Esophagus squamous epithelium (tissue), 5 donors: ENCODE data around the gene INPP5D. TPM values are rescaled to one million over a fixed set of nuclear protein-coding genes. Genes with fewer than 3 reads are reported as not detected.
"Not testable (repeated sequence)": the region's sequence is repeated elsewhere in the genome, so short reads cannot be mapped to it uniquely, and the experiment has no call there.

ENCODE experiments used
- DNase-seq: peaks from one replicate; lab custom pipeline; 2025; lab: John Stamatoyannopoulos, UW
- H3K27ac ChIP-seq, 4 donors: fragments of 200-600 bp; sonication (generic); one replicate each; pipeline ENCODE4 v1.5.1; 2016 to 2019; ENCODE audit warnings: mild to moderate bottlenecking in 1 of 4
- H3K27me3 ChIP-seq, 4 donors: fragments of 200-600 bp; sonication (generic); 1 replicate in 3 of 4; 2 replicates in 1 of 4; pipeline versions ENCODE4 v1.5.1 to v1.6.0; 2017 to 2021; ENCODE audit warnings: antibody characterized with exemption in 1 of 4
- H3K36me3 ChIP-seq, 3 donors: fragments of 200-600 bp; sonication (generic); one replicate each; pipeline ENCODE4 v1.5.1; 2016 to 2019
- H3K4me1 ChIP-seq, 3 donors: fragments of 200-600 bp; sonication (generic); one replicate each; pipeline ENCODE4 v1.5.1; 2017 to 2019
- H3K4me3 ChIP-seq, 4 donors: fragments of 200-600 bp; sonication (generic); 1 replicate in 3 of 4; 2 replicates in 1 of 4; pipeline ENCODE4 v1.5.1; 2016 to 2019; ENCODE audit warnings: mild to moderate bottlenecking in 2 of 4, moderate library complexity in 1 of 4
- H3K9me3 ChIP-seq, 3 donors: fragments of 200-600 bp; sonication (generic); one replicate each; pipeline ENCODE4 v1.5.1; 2016 to 2019
- POLR2A ChIP-seq, 4 donors: fragments of 450-650 bp; IDR thresholded peaks; one replicate each; pipeline ENCODE4 v1.6.1; 2017; ENCODE audit warnings: antibody characterized with exemption in 4 of 4, mild to moderate bottlenecking in 4 of 4, moderate library complexity in 3 of 4
- WGBS, 2 donors: methylation state at CpG; one replicate each; pipeline ENCODE4 v1.1.5; 2018; 5-methylcytosine and 5-hydroxymethylcytosine counted together
- intact Hi-C: fragments of 100-400 bp; cut with DNase I; formaldehyde crosslinking; loops from one replicate; pipeline ENCODE4 v1.15.0; 2022
- total RNA-seq, 4 donors: library from RNA; depleted of rRNA; stranded (reverse); fragments of >200 nt; gene quantifications; one replicate each; pipeline ENCODE4 v1.1.0, GENCODE V29; 2016
- TF ChIP-seq, protein P1 (sequence below), 6 experiments: fragments of 450-650 bp in 4 of 6; fragments of 200-600 bp in 2 of 6; sonication (generic) in 2 of 6; IDR thresholded peaks; one replicate each; pipeline ENCODE4 v1.5.1; 2016 to 2019; ENCODE audit warnings: antibody characterized with exemption in 6 of 6, mild to moderate bottlenecking in 4 of 6, moderate library complexity in 4 of 6
- donor health status: DM: yes; HTN: yes; CAD: no.

The INPP5D gene
- total RNA-seq, 4 donors from 2014 or later, result 2.2 to 36.0 (median 10.2) TPM

DNA sequence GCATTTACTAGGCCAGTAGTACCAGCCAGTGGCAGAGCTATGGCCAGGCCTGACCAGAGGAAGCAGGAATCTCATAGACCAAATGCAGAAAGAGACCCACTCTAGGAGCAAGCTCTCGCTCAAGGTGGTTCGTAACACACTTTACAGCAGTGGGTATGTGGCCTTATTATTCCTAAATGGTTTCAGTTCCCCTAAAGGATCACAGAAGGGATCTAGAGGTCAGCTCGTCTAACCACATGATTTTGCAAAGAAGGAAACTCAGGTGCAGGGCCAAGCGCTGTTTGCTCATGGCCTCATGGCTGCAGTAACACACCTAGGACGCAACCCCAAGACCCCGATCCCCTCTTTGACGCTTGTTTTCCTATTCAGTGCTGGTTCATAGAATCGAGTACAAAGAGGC, 125.8 kb downstream of the INPP5D start:
- H3K36me3 ChIP-seq, result peaks cover 0 to 52% (median 0%) of the 10 kb centered on the region in 3 donors
- no peaks in the 10 kb centered on the region for H3K4me1 ChIP-seq
- TF ChIP-seq, protein P1, sequence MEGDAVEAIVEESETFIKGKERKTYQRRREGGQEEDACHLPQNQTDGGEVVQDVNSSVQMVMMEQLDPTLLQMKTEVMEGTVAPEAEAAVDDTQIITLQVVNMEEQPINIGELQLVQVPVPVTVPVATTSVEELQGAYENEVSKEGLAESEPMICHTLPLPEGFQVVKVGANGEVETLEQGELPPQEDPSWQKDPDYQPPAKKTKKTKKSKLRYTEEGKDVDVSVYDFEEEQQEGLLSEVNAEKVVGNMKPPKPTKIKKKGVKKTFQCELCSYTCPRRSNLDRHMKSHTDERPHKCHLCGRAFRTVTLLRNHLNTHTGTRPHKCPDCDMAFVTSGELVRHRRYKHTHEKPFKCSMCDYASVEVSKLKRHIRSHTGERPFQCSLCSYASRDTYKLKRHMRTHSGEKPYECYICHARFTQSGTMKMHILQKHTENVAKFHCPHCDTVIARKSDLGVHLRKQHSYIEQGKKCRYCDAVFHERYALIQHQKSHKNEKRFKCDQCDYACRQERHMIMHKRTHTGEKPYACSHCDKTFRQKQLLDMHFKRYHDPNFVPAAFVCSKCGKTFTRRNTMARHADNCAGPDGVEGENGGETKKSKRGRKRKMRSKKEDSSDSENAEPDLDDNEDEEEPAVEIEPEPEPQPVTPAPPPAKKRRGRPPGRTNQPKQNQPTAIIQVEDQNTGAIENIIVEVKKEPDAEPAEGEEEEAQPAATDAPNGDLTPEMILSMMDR (IDR thresholded peaks at IDR 0.05), result no peak
- no peak for TF ChIP-seq POLR2A (IDR thresholded peaks at IDR 0.05)
- H3K4me3 ChIP-seq, result no peak overlapping the region
- H3K27ac ChIP-seq, result no peak overlapping the region
- H3K9me3 ChIP-seq, result no peaks in the 10 kb centered on the region
- H3K27me3 ChIP-seq, result no peaks in the 10 kb centered on the region
- intact Hi-C loops, result no loop called here
- no peak for DNase-seq
- WGBS, 2 donors, result 83 to 92% methylated on average over 8 of the region's 8 CpGs

DNA sequence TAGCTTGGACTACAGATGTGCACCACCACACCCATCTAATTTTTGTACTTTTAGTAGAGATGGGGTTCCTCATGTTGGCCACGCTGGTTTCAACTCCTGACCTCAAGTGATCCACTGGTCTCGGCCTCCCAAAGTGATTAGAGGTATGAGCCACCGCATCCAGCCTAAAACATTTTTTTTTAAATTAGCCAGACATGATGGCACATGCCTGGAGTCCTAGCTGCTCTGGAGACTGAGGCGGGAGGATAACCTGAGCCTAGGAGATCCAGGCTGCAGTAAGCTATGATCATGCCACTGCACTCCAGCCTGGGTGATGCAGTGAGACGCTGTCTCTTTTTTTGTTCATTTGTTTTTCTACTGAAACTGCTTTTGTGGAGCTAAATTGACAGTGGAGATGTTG, 126.7 kb downstream of the INPP5D start:
- H3K36me3 ChIP-seq, result peaks cover 0 to 48% (median 0%) of the 10 kb centered on the region in 3 donors
- WGBS, 2 donors, result 83 to 84% methylated on average over 4 to 5 of the region's 5 CpGs

DNA sequence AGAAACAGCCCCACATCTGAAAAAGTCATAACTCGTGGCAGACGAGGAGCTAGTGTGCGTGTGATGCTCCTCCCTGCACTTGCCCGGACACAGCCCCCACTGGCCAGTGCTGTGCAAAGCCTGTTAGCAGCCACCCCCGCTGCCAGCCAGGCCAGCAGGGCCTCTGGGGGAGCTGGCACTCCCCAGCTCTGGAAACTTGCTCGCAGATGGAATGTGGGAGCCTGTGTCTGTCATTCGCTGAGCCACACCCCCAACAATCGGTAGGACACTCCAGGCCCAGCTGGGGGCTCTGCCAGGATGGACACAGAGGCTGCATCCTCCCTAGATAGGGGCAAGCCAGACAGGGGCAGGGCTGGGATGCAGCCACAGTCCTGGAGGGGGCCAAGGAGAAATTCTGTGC, 128.9 kb downstream of the INPP5D start:
- DNase-seq, result no peak
- H3K36me3 ChIP-seq, result peaks cover 0 to 26% (median 0%) of the 10 kb centered on the region in 3 donors
- TF ChIP-seq, protein P1 (IDR thresholded peaks at IDR 0.05), result no peak
- no peak for TF ChIP-seq POLR2A (IDR thresholded peaks at IDR 0.05)
- H3K27me3 ChIP-seq, result no peaks in the 10 kb centered on the region
- no peak overlapping the region for H3K4me3 ChIP-seq
- 61 to 64% methylated on average over 4 to 7 of the region's 8 CpGs for WGBS, 2 donors
- H3K9me3 ChIP-seq, result no peaks in the 10 kb centered on the region
- H3K27ac ChIP-seq, result no peak overlapping the region
- intact Hi-C loops, result no loop called here
- no peaks in the 10 kb centered on the region for H3K4me1 ChIP-seq

More for the DNA sequence above, 126.7 kb downstream of the INPP5D start:
- H3K9me3 ChIP-seq, result no peaks in the 10 kb centered on the region
- no peaks in the 10 kb centered on the region for H3K27me3 ChIP-seq
- DNase-seq, result no peak
- TF ChIP-seq, protein P1 (IDR thresholded peaks at IDR 0.05), result no peak
- no peak for TF ChIP-seq POLR2A (IDR thresholded peaks at IDR 0.05)
- no peaks in the 10 kb centered on the region for H3K4me1 ChIP-seq
- intact Hi-C loops, result no loop called here
- H3K4me3 ChIP-seq, result no peak overlapping the region
- no peak overlapping the region for H3K27ac ChIP-seq

DNA sequence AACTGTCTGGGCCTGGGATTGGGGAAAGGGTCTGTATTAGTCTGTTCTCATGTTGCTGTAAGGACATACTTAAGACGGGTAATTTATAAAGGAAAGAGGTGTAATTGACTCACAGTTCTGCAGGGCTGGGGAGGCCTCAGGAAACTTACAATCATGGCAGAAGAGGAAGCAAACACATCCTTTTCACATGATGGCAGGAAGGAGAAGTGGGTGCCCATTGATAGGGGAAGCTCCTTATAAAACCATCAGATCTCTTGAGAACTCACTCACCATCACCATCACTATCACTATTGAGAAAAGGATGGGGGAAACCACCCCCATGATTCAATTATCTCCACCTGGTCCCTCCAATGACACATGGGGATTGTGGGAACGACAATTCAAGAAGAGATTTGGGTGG, 130.9 kb downstream of the INPP5D start:
- WGBS, 2 donors, result 85 to 100% methylated on average over 1 to 2 of the region's 2 CpGs
- H3K9me3 ChIP-seq, H3K4me3 ChIP-seq, H3K27me3 ChIP-seq, H3K27ac ChIP-seq, DNase-seq, intact Hi-C loops, H3K4me1 ChIP-seq: not testable (repeated sequence)
- peaks cover 0 to 32% (median 0%) of the 10 kb centered on the region in 3 donors for H3K36me3 ChIP-seq

DNA sequence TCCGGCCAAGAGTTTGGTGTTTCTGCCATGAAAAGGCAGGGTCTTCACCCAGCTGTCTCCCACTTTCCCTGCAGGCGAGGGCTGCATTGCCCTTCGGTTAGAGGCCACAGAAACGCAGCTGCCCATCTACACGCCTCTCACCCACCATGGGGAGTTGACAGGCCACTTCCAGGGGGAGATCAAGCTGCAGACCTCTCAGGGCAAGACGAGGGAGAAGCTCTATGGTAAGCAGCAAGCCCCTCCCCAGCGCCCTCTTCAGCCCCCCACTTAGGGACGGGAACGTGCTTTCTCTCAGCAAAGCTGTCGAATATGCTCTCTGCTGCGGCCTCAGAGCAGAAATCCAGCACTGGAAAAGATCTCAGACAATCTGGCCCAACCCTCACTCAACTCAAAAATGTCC, 133.6 kb downstream of the INPP5D start:
- 76 to 80% methylated on average over 3 to 6 of the region's 11 CpGs for WGBS, 2 donors
- Histone ChIP-seq H3K4me3 (no peak overlapping the region), H3K4me1 (no peaks in the 10 kb centered on the region), H3K27ac (no peak overlapping the region), H3K36me3 (peaks cover 0 to 48% (median 0%) of the 10 kb centered on the region in 3 donors), H3K9me3 (no peaks in the 10 kb centered on the region), H3K27me3 (no peaks in the 10 kb centered on the region)
- no peak for DNase-seq
- TF ChIP-seq, protein P1 (IDR thresholded peaks at IDR 0.05), result no peak
- TF ChIP-seq POLR2A (IDR thresholded peaks at IDR 0.05), result no peak
- intact Hi-C loops, result no loop called here

DNA sequence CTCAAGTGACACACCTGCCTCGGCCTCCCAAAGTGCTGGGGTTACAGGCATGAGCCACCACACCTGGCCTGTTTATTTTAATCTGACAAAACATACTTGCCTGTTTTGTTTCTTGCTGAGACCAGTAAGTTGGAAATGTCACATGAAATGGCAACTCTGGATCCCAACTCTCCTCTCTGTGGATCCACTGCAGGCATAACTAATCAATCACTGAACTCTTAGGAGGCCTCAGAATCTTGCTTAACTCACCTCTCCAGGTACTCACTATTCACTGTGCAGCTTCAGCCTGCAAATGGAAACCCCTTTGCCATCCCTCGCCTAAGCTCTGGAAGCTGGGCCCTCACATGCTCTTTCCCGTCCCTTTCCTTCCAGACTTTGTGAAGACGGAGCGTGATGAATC, 134.9 kb downstream of the INPP5D start:
- Histone ChIP-seq H3K4me3 (no peak overlapping the region), H3K4me1 (no peaks in the 10 kb centered on the region), H3K27ac (no peak overlapping the region), H3K36me3 (peaks cover 0 to 47% (median 0%) of the 10 kb centered on the region in 3 donors), H3K9me3 (no peaks in the 10 kb centered on the region), H3K27me3 (no peaks in the 10 kb centered on the region)
- intact Hi-C loops, result no loop called here
- no peak for DNase-seq
- TF ChIP-seq, protein P1 (IDR thresholded peaks at IDR 0.05), result no peak
- TF ChIP-seq POLR2A (IDR thresholded peaks at IDR 0.05), result no peak
- 90 to 100% methylated on average over 2 of the region's 5 CpGs for WGBS, 2 donors
